ENCODE results near the gene SBF1.

Gene SBF1, protein sequence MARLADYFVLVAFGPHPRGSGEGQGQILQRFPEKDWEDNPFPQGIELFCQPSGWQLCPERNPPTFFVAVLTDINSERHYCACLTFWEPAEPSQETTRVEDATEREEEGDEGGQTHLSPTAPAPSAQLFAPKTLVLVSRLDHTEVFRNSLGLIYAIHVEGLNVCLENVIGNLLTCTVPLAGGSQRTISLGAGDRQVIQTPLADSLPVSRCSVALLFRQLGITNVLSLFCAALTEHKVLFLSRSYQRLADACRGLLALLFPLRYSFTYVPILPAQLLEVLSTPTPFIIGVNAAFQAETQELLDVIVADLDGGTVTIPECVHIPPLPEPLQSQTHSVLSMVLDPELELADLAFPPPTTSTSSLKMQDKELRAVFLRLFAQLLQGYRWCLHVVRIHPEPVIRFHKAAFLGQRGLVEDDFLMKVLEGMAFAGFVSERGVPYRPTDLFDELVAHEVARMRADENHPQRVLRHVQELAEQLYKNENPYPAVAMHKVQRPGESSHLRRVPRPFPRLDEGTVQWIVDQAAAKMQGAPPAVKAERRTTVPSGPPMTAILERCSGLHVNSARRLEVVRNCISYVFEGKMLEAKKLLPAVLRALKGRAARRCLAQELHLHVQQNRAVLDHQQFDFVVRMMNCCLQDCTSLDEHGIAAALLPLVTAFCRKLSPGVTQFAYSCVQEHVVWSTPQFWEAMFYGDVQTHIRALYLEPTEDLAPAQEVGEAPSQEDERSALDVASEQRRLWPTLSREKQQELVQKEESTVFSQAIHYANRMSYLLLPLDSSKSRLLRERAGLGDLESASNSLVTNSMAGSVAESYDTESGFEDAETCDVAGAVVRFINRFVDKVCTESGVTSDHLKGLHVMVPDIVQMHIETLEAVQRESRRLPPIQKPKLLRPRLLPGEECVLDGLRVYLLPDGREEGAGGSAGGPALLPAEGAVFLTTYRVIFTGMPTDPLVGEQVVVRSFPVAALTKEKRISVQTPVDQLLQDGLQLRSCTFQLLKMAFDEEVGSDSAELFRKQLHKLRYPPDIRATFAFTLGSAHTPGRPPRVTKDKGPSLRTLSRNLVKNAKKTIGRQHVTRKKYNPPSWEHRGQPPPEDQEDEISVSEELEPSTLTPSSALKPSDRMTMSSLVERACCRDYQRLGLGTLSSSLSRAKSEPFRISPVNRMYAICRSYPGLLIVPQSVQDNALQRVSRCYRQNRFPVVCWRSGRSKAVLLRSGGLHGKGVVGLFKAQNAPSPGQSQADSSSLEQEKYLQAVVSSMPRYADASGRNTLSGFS (N-terminal part only)

DNA sequence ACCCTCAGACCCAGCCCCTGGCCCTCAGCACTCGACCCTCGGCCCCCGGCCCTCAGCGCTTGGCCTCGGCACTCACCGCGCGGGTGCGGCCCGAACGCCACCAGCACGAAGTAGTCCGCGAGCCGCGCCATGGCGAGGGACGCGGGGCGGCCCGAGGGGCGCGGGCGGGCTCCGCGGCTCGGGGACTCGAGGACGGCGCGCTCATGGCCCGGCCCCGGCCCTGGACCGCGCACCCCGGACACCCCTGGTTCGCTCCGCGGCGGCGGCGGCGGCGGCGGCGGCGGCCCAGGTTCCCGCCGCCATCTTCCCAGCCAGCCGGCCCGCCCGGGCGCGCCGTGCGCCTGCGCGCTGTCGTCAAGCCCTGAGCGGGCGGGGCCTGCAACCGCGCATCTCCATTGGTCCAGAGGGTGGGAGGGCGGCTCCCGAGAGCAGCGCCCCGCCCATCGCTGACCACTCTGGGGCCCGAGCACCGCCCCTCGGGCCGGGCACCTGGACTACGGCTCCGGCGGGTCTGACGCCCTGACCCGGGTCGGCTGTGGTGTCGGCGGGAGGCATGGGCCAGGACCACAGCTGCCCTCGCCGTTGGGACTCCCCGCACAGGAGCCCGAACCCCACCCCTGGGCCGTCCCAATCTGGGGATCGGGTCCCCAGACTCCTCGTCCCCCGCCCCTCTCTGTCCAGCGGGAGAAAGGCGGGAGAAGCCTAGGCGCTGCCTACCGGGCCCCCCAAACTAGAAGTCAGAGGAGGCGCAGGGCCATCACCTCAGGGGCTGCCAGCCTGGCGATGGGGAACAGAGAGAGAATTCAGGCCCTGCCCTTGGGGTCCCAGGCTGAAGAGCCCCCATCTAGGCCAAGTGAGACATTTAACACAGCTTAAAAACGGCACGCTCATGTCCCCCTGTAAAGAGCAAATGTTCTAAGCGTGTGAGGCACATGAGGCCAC, at the start of gene SBF1:
SBF1 (minus strand) TSS at position 326 of the 942 bp plus-strand sequence; CDS start at position 131, 195 bp downstream.
- H3K4me1 ChIP-seq (ENCODE audit: insufficient read depth, insufficient read length), result peaks cover 20% of the 10 kb centered on the region

DNA sequence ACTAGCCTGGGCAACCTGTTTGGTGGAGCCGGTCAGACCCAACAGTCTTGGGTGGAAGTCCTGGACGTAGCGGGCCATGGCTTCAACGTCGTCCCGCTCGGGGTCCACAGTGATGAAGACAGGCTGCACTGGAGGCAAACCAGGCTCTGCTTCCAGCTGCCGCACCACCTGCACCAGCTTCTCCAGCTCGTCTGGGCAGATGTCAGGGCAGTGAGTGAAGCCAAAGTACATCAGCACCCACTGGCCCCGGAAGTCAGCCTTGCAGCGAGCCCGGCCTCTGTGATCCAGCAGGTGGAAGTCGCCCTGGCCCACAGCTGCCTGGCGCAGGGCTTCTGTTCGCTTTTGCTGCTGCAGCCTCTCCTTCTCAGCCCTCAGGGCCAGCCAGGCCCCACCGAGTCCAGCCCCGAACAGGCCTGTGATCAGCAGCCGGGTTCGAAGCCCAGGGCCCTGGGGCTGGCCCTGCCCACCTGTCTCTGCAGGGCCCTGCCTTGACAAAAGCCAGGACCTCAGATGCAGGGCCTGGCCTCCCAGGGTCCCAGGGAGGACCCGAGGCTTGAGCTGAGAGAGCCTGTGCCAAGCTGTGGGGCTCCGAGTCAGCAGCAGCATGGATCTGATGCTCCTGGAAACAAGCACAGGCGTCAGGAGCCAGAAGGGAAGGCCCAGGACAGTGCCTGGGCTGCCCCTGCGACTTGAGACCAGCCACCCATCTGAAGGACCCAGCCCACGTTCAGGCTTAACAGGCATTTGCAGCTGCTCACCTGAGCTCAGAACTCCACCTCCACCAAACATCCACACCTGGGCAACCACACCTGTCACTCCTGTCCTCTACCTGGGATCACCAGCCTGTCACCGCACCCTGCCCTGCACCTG, 49.2 kb upstream of the SBF1 start:
- TF ChIP-seq ZNF274 (IDR thresholded peaks at IDR 0.05; ENCODE audit: low read depth, low read length), result no peak
- TF ChIP-seq SUZ12 (IDR thresholded peaks at IDR 0.05; ENCODE audit: extremely low read depth, insufficient read depth, insufficient read length), result no peak
- TF ChIP-seq YY1 (IDR thresholded peaks at IDR 0.05; ENCODE audit: insufficient read depth, insufficient read length), result no peak
- no peak for DNase-seq (ENCODE audit: low read depth, low spot score)
- Histone ChIP-seq H3K4me3 (ENCODE audit: insufficient read length, low read depth) (peak overlapping the region; percentile 82), H3K9ac (ENCODE audit: insufficient read length, low read depth) (peak overlapping the region; percentile 91), H3K9me3 (ENCODE audit: insufficient read depth, low read length) (no peaks in the 10 kb centered on the region), H3K4me1 (ENCODE audit: insufficient read depth, insufficient read length) (peaks cover 11% of the 10 kb centered on the region), H3K27me3 (ENCODE audit: insufficient read depth, insufficient read length) (no peaks in the 10 kb centered on the region), H3K36me3 (ENCODE audit: insufficient read depth, insufficient read length, low read length) (peaks cover 47% of the 10 kb centered on the region)

More for the DNA sequence above, at the start of gene SBF1:
- TF ChIP-seq SUZ12 (IDR thresholded peaks at IDR 0.05; ENCODE audit: extremely low read depth, insufficient read depth, insufficient read length) (no peak), YY1 (IDR thresholded peaks at IDR 0.05; ENCODE audit: insufficient read depth, insufficient read length) (no peak), ZNF274 (IDR thresholded peaks at IDR 0.05; ENCODE audit: low read depth, low read length) (no peak)
- H3K9ac ChIP-seq (ENCODE audit: insufficient read length, low read depth), result peak within 1 kb of the TSS; percentile 83
- H3K36me3 ChIP-seq (ENCODE audit: insufficient read depth, insufficient read length, low read length), result peaks cover 13% of the 10 kb centered on the region
- no peaks in the 10 kb centered on the region for H3K9me3 ChIP-seq (ENCODE audit: insufficient read depth, low read length)
- DNase-seq (ENCODE audit: low read depth, low spot score), result peak; percentile 60
- peak within 1 kb of the TSS; percentile 59 for H3K4me3 ChIP-seq (ENCODE audit: insufficient read length, low read depth)
- peaks cover 9% of the 10 kb centered on the region for H3K27me3 ChIP-seq (ENCODE audit: insufficient read depth, insufficient read length)

DNA sequence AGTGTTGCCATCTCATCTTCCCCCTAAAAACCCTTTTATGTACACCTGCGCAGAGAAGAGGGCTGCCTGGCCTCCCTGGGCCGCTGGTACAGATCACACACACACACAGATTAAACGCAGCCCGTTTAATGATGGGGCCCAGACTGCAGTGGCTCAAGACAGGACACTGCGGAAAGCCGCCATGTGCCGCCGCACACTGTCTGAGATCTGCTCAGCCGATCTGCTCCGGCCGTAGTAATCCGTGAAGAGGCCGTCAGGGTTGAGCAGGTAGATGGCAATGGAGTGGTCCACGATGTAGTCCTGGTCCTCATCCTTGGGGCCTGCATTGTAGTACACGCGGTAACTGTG, 48.6 kb upstream of the SBF1 start:
- Histone ChIP-seq H3K36me3 (ENCODE audit: insufficient read depth, insufficient read length, low read length) (peaks cover 53% of the 10 kb centered on the region), H3K9me3 (ENCODE audit: insufficient read depth, low read length) (no peaks in the 10 kb centered on the region), H3K4me1 (ENCODE audit: insufficient read depth, insufficient read length) (peaks cover 11% of the 10 kb centered on the region), H3K27me3 (ENCODE audit: insufficient read depth, insufficient read length) (no peaks in the 10 kb centered on the region), H3K9ac (ENCODE audit: insufficient read length, low read depth) (no peak overlapping the region), H3K4me3 (ENCODE audit: insufficient read length, low read depth) (no peak overlapping the region)
- TF ChIP-seq ZNF274 (IDR thresholded peaks at IDR 0.05; ENCODE audit: low read depth, low read length) (no peak), YY1 (IDR thresholded peaks at IDR 0.05; ENCODE audit: insufficient read depth, insufficient read length) (no peak), SUZ12 (IDR thresholded peaks at IDR 0.05; ENCODE audit: extremely low read depth, insufficient read depth, insufficient read length) (no peak)
- no peak for DNase-seq (ENCODE audit: low read depth, low spot score)

DNA sequence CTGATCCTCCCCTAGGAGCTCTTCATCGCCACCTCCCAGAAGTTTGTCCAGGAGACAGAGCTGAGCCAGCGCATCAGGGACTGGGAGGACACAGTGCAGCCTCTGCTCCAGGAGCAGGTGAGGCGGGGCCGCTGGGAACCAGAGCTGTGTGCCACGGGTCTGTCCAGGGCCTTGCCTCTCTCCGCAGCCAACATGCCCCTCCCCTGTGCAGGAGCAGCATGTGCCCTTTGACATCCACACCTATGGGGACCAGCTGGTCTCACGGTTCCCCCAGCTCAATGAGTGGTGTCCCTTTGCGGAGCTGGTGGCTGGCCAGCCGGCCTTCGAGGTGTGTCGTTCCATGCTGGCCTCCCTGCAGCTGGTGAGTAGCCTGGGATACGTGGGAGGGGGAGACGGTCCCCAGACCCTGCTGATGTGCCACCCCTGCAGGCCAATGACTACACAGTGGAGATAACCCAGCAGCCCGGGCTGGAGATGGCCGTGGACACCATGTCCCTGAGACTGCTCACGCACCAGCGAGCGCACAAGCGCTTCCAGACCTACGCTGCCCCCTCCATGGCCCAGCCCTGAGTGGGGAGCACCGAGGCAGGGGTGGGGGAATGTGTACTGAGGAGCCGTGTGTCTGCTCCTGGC, 48.1 kb upstream of the SBF1 start:
- TF ChIP-seq SUZ12 (IDR thresholded peaks at IDR 0.05; ENCODE audit: extremely low read depth, insufficient read depth, insufficient read length), result no peak
- no peak for TF ChIP-seq YY1 (IDR thresholded peaks at IDR 0.05; ENCODE audit: insufficient read depth, insufficient read length)
- TF ChIP-seq ZNF274 (IDR thresholded peaks at IDR 0.05; ENCODE audit: low read depth, low read length), result no peak
- DNase-seq (ENCODE audit: low read depth, low spot score), result no peak
- no peaks in the 10 kb centered on the region for H3K9me3 ChIP-seq (ENCODE audit: insufficient read depth, low read length)
- H3K27me3 ChIP-seq (ENCODE audit: insufficient read depth, insufficient read length), result no peaks in the 10 kb centered on the region
- no peak overlapping the region for H3K4me3 ChIP-seq (ENCODE audit: insufficient read length, low read depth)
- H3K9ac ChIP-seq (ENCODE audit: insufficient read length, low read depth), result no peak overlapping the region
- peaks cover 11% of the 10 kb centered on the region for H3K4me1 ChIP-seq (ENCODE audit: insufficient read depth, insufficient read length)
- H3K36me3 ChIP-seq (ENCODE audit: insufficient read depth, insufficient read length, low read length), result peaks cover 58% of the 10 kb centered on the region

DNA sequence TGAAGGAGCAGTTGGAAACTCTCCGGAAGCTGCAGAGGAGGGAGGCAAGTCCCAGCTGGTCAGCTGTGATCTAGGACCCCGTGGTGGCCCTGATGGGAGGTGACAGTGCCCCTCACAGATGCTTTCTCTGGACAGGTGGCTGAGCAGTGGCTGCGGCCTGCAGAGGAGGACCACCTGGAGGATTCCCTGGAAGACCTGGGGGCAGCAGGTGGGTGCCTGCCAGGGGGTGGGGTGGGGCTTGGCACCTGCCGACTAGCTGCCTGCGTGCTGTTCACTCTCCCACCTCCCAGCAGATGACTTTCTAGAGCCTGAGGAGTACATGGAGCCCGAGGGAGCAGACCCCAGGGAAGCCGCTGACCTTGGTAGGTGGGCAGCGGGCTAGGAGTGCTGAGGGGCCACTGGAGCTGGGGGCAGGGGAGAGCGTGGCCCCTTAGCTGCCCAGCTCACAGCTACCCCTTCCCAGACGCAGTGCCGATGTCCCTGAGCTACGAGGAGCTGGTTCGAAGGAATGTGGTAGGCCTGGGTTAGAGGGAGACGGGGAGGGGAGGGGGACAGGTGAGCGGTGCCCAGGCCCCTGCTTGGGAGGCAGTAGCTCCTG, 47.5 kb upstream of the SBF1 start:
- H3K36me3 ChIP-seq (ENCODE audit: insufficient read depth, insufficient read length, low read length), result peaks cover 64% of the 10 kb centered on the region

More for the DNA sequence above, 47.5 kb upstream of the SBF1 start:
- DNase-seq (ENCODE audit: low read depth, low spot score), result no peak
- H3K9me3 ChIP-seq (ENCODE audit: insufficient read depth, low read length), result no peaks in the 10 kb centered on the region
- H3K27me3 ChIP-seq (ENCODE audit: insufficient read depth, insufficient read length), result no peaks in the 10 kb centered on the region
- H3K4me3 ChIP-seq (ENCODE audit: insufficient read length, low read depth), result no peak overlapping the region
- no peak overlapping the region for H3K9ac ChIP-seq (ENCODE audit: insufficient read length, low read depth)
- H3K4me1 ChIP-seq (ENCODE audit: insufficient read depth, insufficient read length), result peaks cover 9% of the 10 kb centered on the region
- TF ChIP-seq ZNF274 (IDR thresholded peaks at IDR 0.05; ENCODE audit: low read depth, low read length) (no peak), YY1 (IDR thresholded peaks at IDR 0.05; ENCODE audit: insufficient read depth, insufficient read length) (no peak), SUZ12 (IDR thresholded peaks at IDR 0.05; ENCODE audit: extremely low read depth, insufficient read depth, insufficient read length) (no peak)
